ENCODE measurements around the gene HERPUD1.
"Not testable (repeated sequence)": the region's sequence is repeated elsewhere in the genome, so short reads cannot be mapped to it uniquely, and the experiment has no call there.

HERPUD1 gene

DNA sequence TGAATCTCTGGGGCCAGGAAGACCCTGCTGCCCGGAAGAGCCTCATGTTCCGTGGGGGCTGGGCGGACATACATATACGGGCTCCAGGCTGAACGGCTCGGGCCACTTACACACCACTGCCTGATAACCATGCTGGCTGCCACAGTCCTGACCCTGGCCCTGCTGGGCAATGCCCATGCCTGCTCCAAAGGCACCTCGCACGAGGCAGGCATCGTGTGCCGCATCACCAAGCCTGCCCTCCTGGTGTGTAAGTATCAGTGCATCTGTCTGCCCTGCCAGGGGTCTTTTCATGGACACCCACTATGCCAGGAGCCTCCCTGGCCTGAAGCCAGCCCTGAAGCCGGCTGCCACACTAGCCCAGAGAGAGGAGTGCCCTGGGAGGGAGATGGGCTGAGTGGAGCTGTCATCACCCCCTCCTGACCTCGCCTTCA, 29.9 kb downstream of the HERPUD1 start, which contains the start of gene CETP:
Gene CETP (plus strand): TSS at position 100 of the 431 bp plus-strand sequence. CDS start 30 bp downstream, at position 130.
- no peak for DNase-seq

DNA sequence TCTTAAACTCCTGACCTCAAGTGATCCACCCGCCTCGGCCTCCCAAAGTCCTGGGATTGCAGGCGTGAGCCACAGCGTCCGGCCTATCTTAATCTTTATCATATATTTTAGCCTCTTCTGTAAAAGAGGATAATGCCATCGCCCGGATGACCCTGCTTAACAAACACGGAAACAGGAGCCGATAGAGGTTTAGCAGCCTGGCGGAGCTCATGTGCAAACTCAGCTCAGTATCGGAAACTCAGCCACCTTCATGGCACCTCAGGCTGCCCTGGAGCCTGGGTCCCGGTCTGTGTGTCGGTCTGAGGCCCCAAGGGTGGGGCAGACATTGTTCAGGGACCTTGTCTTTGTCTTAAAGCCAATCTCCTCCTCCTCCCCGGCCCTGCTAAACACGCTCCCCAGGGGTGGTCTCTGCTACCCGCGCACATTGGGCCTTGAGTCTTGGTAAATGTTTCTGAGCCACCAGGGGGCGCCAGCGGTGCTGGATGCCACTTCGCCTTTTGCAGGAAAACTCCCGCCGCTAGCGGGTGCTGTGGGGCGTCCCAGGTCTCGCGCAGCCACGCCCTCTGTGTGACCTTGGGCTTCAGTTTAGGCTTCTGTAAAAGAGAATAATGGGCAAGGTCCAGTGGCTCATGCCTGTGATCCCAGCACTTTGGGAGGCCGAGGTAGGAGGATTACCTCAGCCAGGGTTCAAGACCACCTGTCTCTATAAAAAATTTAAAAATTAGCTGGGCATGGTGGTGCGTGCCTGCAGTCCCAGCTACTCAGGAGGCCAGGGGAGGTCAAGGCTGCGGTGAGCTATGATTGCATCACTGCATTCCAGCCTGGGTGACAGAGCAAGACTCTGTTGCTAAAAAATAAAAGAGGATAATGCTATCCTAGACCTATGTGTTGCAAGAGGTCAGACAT, 32.6 kb downstream of the HERPUD1 start:
- DNase-seq = peak; percentile 99

DNA sequence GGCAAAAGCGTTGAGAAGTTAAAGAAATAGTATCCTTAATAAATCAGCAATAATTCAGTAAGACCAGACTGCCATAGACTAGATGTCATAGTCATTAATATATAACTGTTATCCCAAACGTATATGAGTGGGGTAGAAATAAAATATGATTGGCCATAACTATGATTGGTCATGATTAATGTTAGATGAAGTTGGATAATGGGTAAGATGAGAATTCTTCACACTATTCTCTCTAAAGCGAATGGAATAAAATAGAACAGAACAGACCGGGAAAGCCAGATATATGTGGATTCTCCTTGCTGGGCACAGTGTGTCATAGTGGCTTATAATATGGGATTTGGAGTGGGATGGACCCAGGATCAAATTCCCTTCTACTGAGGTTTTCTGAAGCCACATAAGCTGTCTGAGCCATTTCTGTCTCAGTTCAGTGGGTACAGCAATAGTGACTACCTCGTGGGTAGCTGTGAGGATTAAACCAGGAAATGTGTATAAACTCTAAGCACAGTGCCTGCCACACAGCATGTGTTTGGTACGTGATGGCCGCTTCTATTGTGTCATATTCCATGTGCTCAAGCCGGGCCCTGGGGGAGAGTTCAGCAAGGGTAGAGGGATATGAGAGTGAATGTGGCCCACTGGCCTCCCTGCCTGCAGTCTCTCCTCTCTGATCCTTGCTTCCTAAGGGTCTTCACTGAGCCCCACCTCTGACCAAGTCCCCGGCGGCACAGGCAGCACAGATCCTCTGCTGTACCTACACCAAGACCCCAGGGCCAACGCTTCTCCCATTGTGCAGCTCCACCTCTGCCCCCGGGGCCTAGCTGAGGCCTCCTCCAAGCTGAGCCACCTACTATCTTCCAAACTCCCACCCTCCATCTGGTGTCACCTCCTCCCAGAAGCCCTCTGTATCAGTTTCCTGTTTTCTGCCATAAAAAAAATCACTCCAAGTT, 33.5 kb downstream of the HERPUD1 start:
- DNase-seq = no peak

DNA sequence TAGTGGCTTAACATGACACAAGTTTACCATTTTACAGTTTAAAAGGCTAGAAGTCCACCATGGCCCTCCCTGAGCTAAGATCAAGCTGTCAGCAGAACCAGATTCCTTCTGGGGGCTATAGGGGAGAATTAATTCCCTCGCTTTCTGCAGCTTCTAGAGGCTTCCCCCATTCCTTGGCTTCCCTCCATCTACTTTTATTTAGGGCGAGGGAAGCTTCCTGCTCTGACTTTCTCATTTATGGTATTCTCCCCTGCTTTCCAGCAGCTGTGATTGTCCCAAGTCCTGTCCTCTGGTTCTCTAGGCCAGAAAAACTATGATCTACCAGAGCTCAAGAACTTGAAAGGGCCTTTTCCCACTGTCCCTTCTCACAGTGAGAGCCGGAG, 34.1 kb downstream of the HERPUD1 start:
- DNase-seq = no peak

DNA sequence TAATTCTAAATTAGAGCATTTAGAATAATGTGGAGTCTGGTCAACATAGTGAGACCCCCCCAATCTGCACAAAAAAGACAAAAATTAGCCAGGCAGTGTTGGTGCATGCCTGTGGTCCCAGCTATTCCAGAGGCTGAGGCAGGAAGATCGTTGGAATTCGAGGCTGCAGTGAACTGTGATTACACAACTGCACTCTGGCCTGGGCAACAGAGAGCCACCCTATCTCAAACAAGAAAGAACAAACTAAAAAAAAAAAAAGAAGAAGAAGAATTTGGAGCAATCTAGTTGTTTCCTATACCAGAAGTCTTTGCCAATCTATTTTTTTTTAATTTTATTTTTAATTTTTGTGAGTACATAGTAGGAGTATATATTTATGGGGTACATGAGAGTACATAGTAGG, 35.8 kb downstream of the HERPUD1 start:
- DNase-seq = no peak

DNA sequence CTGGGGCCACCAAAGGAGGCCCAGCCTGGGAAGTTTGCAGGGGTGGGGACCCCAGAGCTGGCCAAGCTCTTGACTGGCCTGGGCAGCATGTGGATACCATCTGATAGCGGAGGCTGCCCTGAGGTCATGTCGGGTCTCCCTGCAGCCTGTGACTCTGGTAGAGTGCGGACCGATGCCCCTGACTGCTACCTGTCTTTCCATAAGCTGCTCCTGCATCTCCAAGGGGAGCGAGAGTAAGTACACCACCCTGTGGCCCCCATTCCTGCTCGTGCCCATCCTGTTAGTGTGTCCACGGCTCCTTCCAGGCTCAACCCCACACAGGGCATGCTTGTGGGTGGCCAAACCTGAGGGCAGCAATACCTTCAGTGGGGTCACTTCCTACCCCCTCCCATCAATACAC, 37.8 kb downstream of the HERPUD1 start:
- no peak for DNase-seq

DNA sequence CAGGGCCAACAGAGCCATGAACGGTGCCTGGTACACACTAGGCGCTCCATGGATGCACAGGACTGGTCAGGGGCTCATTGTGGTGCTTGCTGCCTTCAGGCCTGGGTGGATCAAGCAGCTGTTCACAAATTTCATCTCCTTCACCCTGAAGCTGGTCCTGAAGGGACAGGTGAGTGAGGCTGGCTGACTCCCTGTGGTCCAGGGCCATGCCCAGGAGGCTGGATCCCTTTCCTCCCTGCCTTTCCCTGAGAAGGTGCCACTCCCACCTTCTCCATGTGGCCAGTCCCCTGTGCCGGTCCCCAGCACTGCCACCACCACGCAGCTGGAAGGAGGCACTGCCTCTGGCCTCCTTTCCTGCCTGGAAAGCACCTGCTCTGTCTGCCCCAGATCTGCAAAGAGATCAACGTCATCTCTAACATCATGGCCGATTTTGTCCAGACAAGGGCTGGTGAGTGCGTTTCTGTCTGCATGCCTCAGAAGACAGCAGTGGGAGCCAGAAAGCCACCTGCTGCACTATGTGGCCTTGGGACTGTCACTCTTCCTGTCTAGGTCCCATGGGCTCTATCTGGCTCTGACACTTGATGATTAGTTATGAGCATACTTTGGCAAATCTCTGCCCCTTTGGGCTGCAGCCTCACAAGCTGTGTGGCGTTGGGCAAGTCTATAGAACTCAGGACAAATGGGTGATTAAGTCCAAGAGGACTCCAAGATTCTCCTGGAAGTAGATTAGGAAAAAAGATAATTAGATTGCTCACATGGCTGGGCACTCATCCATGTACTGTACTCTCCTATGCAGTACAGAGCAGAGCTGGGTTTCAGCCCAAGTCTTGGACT, 39.2 kb downstream of the HERPUD1 start:
- DNase-seq = no peak

DNA sequence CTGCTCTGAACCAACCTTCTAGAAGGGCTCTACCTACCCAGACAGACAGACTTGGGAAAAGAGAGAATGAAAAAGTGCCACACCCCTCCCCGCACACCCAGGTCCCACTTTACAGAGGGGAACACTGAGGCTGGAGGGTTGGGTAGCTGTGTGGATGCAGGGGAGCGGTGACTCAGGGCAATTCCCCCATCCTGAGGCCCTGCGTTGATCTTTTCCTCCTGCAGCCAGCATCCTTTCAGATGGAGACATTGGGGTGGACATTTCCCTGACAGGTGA, 39.8 kb downstream of the HERPUD1 start:
- no peak for DNase-seq

DNA sequence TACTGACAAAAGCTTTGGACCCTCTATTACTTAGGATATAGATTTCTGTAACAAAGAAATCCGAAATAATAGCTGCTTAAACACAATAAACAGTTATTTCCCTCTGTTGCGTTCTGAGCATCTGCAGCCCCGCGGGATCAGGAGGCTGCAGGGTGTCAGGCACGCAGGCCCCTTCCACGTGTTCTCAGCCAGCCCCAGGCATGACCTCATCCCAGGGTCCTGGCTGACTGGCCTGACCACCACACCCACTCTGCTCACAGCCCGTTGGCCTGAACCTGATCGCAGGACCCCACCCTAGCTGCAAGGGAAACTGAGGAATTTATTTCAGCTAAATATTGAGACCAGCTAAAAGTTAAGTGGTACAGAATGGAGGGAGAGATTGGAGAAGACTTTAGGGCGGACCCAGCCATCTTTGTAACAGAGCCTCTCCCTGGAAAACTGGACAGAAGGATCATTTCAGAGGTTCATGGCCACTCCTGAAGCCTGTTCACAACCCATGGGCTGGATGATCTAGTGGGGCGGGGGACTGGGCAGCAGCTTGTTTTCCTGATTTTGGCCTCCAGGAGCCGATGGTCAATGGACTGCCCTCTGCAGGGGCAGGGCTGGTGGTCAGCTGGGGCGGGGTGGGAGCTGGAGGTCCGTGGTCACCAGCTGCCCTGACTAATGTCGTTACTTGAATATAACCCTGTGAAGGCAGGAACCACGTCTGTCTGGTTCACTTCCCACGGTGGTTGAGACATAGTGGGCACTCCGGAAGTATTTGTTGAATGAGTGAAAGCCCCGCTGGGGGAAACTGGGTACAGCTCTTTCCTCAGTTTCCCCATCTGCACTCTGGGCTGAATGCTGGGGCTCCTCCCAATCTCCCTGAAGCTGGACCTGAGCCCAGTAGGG, 40.7 kb downstream of the HERPUD1 start:
- no peak for DNase-seq

DNA sequence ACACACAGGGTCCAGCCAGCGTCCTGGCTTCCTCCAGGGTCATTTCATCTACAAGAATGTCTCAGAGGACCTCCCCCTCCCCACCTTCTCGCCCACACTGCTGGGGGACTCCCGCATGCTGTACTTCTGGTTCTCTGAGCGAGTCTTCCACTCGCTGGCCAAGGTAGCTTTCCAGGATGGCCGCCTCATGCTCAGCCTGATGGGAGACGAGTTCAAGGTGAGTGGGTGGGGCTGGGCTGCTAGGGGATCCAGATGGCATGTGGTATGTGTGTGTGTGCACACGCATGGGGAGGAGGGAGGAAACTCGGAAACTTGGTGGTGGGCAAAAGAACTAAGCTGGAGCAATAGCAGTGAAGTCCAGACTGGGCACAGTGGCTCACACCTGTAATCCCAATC, 41.4 kb downstream of the HERPUD1 start:
- no peak for DNase-seq

DNA sequence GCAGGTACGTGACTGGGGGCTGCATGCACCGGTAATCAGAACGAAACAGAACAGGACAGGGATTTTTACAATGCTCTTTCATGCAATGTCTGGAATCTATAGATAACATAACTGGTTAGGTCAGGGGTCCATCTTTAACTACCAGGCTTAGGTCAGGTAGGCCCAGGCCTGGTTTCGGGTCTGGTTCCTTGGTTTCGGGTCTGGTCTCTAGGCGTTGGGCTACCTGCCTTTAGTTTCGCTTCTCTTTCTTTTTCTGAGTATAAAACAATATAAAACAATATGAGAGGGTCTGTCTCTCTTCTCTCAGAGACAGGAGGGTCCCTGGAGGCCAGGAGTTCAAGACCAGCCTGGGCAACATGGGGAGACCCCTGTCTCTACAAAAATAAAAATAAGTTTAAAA, 42.0 kb downstream of the HERPUD1 start:
- DNase-seq = not testable (repeated sequence)

DNA sequence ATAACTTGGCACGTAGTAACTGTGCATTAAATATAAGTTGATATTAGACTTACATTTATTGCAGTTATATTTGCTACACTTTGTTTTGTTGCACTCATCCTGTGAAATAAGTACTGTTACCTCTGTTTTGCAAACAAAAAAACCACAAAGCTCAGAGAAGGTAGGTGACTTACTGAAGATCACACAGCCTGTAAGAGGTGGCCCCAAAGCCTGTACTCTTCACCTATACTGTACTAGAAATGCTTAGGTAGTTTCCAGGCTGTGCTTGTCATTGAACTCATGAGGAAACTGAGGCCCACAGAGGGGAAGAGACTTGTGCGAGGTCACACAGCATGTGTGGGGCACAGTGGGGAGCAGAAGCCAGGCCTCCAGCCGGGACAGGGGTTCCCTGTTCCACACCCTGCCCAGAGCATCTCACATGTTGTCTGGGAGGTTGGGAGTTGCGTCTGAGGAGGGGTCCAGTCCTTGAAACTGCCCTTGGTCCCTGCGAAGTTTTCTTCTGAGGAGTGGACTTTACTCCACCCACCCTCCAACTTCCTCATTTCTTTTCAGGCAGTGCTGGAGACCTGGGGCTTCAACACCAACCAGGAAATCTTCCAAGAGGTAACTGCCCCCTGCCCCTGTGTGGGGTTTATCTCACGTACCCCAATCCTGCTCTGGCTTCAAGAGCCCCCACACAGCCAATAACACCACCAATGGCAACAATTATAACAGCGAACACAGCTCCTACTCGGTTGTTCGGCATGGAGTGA, 42.8 kb downstream of the HERPUD1 start:
- DNase-seq = no peak

DNA sequence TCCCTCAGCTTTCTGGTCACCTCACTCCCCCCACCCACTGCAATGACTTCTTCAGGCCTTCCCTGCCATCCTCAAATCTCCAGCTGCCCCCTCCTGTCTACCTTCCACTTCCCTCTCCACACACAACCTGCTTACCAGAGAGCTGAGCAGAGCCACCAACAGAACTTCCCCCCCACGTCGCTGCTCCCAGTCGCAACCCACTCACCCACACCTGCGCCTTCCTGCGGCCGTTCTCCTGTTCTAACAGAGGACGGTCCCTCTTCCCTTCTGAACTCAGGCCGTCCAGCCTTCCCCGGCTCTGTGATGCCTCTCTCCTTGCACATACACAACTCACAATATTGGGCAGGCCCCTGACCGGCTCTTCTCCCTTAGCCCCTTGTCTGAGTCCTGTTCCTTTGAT, 43.8 kb downstream of the HERPUD1 start:
- no peak for DNase-seq

DNA sequence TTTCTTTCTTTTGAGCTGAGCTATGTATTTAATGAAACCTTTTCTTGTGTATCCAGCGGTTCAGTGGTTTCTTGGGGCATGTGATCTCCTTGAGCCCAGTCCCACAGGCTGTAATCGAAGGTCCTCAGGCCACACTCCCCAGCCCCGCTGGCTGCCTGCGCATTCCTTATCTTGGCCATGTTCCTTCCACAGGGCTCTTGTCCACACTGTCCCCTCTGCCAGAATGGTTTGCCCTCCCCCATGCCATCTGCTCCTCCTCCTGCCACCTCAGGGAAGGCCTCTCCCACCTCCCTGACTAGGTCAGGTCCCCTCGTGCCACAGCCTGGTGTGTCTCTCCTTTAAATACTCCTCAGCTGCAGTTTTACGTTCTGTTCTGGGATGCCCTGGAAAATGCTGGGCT, 45.3 kb downstream of the HERPUD1 start:
- no peak for DNase-seq

DNA sequence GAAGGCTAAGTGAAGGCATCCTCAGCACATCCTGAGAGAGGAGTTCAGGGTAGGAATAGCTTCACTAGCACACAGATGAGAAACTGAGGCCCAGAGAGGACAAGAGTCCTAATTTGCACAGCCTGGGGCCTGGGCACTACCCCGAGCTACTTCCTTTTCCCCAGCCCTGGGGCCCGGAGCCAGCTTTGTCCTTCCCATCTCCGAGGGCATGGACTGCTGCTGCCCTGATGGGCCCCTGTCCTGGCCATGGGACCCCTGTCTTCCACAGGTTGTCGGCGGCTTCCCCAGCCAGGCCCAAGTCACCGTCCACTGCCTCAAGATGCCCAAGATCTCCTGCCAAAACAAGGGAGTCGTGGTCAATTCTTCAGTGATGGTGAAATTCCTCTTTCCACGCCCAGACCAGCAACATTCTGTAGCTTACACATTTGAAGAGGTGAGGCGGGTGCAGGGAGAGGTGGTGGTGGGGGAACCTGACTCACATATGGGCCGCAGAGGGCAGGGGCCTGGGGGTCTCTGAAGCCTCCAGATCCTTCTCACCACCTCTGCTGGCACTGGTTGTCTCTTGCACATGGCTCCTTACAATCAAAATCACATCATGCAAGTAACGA, 46.0 kb downstream of the HERPUD1 start:
- no peak for DNase-seq

DNA sequence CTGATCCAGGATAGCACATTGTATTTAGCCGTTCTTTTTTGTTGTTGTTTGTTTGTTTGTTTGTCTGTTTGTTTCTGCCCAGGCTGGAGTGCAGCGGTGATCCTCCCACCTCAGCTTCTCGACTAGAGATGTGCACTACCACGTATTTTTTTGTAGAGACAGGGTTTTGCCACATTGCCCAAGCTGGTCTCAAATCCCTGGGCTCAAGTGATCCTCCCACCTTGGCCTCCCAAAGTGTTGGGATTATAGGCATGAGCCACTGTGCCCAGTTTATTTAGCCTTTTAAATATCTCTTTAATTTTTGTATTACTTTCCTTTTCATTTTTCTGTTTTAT, 48.2 kb downstream of the HERPUD1 start:
- DNase-seq = no peak

DNA sequence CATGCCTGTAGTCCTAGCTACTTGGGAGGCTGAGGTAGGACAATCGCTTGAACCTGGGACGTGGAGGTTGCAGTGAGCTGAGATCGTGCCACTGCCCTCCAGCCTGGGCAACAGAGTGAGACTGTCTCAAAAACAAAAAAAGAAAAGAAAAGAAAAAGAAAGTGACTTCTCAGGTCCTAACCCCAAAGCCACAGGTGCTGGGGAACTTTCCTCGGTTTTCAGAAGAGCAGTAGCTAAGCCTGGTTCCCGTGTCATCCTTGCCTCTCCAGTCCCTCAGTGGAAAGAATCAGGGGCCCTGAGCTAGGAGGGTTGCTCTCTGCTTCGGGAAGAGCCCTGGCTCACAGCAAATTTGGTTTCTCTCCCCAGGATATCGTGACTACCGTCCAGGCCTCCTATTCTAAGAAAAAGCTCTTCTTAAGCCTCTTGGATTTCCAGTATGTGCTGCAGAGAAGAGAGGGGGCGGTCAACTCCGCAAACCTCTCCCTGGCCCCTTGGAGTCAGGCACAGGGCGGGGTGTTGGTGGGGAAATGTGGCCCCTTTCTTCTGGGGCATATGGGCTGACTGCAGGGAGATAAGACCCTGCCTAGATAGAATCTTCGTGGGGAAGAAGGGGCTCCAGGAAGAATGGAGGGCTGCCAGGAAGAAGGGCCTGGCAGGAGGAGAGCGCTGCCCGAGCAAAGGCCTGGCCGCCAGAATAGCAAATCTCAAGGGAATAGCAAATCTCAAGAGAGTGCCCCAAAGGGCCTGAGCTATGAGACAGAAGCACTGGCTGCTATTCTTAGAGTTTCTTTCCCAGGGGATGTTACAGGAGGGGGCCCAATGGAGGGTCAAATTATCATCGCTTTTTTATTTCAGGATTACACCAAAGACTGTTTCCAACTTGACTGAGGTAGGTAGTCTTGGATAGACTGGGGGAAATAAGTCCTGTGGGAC, 49.1 kb downstream of the HERPUD1 start:
- DNase-seq = no peak

DNA sequence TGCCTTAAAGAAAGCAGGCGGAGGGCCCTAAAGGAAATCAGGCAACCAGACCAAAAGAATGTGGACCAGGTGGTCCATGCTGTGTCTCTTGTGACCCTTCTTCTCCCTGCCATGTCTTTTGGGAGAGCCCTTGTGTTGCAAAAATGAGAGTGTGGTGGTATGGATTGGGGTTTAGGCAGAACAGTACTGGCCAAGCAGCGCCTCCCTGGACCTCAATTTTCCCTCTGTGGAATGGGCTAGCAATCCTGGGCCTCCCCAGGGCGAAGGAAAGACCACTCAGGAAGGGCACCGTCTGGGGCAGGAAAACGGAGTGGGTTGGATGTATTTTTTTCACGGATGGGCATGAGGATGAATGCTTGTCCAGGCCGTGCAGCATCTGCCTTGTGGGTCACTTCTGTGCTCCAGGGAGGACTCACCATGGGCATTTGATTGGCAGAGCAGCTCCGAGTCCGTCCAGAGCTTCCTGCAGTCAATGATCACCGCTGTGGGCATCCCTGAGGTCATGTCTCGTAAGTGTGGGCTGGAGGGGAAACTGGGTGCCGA, 49.9 kb downstream of the HERPUD1 start:
- no peak for DNase-seq

DNA sequence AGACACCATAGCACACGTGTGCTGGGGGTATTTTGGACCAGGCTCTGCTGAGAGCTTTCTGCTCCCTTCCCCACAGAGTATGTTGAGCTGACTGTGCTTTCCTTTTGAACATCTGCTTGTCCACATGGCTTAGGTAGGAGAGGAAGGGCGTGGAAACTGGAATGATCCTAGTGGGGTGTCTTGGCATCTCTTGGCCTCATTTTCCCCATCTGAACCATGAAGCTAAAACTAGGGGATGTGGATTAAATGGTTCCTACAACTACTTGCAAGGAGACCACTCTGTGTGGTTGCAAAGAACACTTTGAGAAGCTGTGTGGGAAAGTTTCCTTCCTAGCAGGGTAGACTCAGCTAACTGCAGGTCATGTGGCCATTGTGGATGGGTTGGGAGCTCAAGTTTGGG, 50.8 kb downstream of the HERPUD1 start:
- DNase-seq = no peak
